Endodermal cell (in vitro differentiated cells): ENCODE results near the gene TTC22. TPM values are rescaled to one million over a fixed set of nuclear protein-coding genes. Genes with fewer than 3 reads are reported as not detected.

Experiments used
- DNase-seq: peaks from one replicate; pipeline ENCODE4 v3.0.0-alpha.2; 2017
- H3K27ac ChIP-seq: 2 replicates; pipeline ENCODE4 v1.5.1; 2013; ENCODE audit warnings: mild to moderate bottlenecking, low read depth, low read length, moderate library complexity
- H3K27me3 ChIP-seq: 2 replicates; pipeline ENCODE4 v1.6.1; 2013; ENCODE audit warnings: mild to moderate bottlenecking, low read length, moderate library complexity; ENCODE audit not compliant: insufficient read depth, control insufficient read depth, poor library complexity, severe bottlenecking
- H3K36me3 ChIP-seq: 2 replicates; pipeline ENCODE4 v1.7.0; 2013; ENCODE audit warnings: mild to moderate bottlenecking, low read length, moderate library complexity; ENCODE audit not compliant: control insufficient read depth, insufficient read depth
- H3K4me1 ChIP-seq: one replicate; pipeline ENCODE4 v1.7.0; 2013; ENCODE audit warnings: low read length; ENCODE audit not compliant: control insufficient read depth, insufficient read depth
- H3K4me3 ChIP-seq: 2 replicates; pipeline ENCODE4 v1.5.1; 2013; ENCODE audit warnings: mild to moderate bottlenecking, low read length, moderate library complexity
- H3K9ac ChIP-seq: 2 replicates; pipeline ENCODE4 v1.6.1; 2013; ENCODE audit warnings: mild to moderate bottlenecking, low read length, moderate library complexity; ENCODE audit not compliant: poor library complexity, severe bottlenecking; ENCODE audit errors: extremely low read depth
- H3K9me3 ChIP-seq: 2 replicates; pipeline ENCODE4 v1.6.1; 2013; ENCODE audit warnings: mild to moderate bottlenecking, low read length, moderate library complexity; ENCODE audit not compliant: control insufficient read depth
- H3K27ac Mint-ChIP-seq: 2 replicates; pipeline ENCODE4 v1.8.0; 2020; ENCODE audit warnings: mixed read lengths
- H3K27me3 Mint-ChIP-seq: 2 replicates; pipeline ENCODE4 v1.8.0; 2021; ENCODE audit warnings: mild to moderate bottlenecking, mixed read lengths; ENCODE audit not compliant: insufficient read depth
- H3K36me3 Mint-ChIP-seq: 2 replicates; pipeline ENCODE4 v1.8.0; 2020; ENCODE audit warnings: low read depth, mixed read lengths
- H3K4me1 Mint-ChIP-seq: 2 replicates; pipeline ENCODE4 v1.8.0; 2020; ENCODE audit warnings: mixed read lengths
- H3K4me3 Mint-ChIP-seq: 2 replicates; pipeline ENCODE4 v1.8.0; 2020; ENCODE audit warnings: mild to moderate bottlenecking, moderate library complexity, mixed read lengths
- H3K9me3 Mint-ChIP-seq: 2 replicates; pipeline ENCODE4 v1.8.0; 2020; ENCODE audit warnings: mild to moderate bottlenecking, mixed read lengths
- WGBS, 2 experiments: methylation state at CpG; one replicate each; pipeline versions ENCODE4 v1.1.5 to v1.1.7; 2013; ENCODE audit warnings: missing lambda C conversion rate in 2 of 2, mixed read lengths in 1 of 2; ENCODE audit not compliant: insufficient coverage in 1 of 2, insufficient read length in 1 of 2; 5-methylcytosine and 5-hydroxymethylcytosine counted together
- total RNA-seq, 2 donors: library from RNA; stranded (reverse); fragmentation: NEBNext Ultra II Directional in 1 of 2; extraction: Animal tissue kit (Norgen Biotek cat#: 25700) in 1 of 2; gene quantifications; 2 replicates in 1 of 2; 3 replicates in 1 of 2; pipeline ENCODE4 v1.2.1, GENCODE V29; 2021
- TF ChIP-seq, protein P1 (sequence below): fragments of 200-600 bp; sonication (generic); conservative IDR thresholded peaks from 2 replicates; pipeline ENCODE4 v1.5.0; 2021; ENCODE audit warnings: antibody characterized with exemption, mild to moderate bottlenecking

The TTC22 gene
- total RNA-seq, 2 donors from 2014 or later = 0.44 to 0.53 TPM

DNA sequence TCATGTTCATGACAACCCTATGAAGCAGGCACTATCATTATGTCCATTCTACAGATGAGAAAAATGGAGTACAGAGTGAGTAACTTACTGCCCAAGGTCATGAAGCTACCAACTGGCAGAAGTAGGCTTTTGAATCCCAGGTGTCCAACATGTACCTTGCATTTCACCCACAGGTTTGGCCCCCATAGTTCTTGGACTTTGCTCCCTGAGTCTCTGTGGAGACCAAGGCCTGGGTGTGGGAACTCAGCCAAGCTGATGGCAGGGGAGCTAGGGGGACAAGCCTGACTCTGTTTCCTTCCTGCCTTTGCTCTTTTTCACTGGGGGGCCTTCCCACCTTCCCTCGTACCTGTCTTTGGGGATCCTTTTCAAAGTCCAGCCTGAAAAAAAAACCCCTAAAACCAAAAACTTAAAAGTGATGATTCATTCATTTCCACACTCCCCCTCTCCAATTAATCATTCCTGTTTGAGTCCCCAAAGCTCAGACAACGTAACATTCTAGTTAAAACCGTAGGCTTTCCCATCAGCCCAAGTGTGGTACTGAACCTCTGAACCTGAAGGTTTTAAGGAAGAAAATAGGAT, 8.5 kb upstream of the TTC22 start:
- H3K27ac Mint-ChIP-seq = no peak overlapping the region
- TF ChIP-seq, protein P1, sequence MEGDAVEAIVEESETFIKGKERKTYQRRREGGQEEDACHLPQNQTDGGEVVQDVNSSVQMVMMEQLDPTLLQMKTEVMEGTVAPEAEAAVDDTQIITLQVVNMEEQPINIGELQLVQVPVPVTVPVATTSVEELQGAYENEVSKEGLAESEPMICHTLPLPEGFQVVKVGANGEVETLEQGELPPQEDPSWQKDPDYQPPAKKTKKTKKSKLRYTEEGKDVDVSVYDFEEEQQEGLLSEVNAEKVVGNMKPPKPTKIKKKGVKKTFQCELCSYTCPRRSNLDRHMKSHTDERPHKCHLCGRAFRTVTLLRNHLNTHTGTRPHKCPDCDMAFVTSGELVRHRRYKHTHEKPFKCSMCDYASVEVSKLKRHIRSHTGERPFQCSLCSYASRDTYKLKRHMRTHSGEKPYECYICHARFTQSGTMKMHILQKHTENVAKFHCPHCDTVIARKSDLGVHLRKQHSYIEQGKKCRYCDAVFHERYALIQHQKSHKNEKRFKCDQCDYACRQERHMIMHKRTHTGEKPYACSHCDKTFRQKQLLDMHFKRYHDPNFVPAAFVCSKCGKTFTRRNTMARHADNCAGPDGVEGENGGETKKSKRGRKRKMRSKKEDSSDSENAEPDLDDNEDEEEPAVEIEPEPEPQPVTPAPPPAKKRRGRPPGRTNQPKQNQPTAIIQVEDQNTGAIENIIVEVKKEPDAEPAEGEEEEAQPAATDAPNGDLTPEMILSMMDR = no peak
- H3K27ac ChIP-seq = no peak overlapping the region
- 90% methylated on average over 3 of the region's 3 CpGs; no CpG with 5 or more reads in 1 of the 2 experiments for WGBS, 2 experiments
- peak; percentile 26 for DNase-seq
- no peak overlapping the region for H3K4me3 Mint-ChIP-seq
- H3K36me3 ChIP-seq = no peaks in the 10 kb centered on the region
- H3K9ac ChIP-seq = no peak overlapping the region
- H3K27me3 ChIP-seq = no peaks in the 10 kb centered on the region
- no peaks in the 10 kb centered on the region for H3K9me3 Mint-ChIP-seq
- H3K27me3 Mint-ChIP-seq = peaks cover 4% of the 10 kb centered on the region
- no peaks in the 10 kb centered on the region for H3K36me3 Mint-ChIP-seq
- peaks cover 10% of the 10 kb centered on the region for H3K4me1 Mint-ChIP-seq
- H3K9me3 ChIP-seq = no peaks in the 10 kb centered on the region
- no peak overlapping the region for H3K4me3 ChIP-seq
- no peaks in the 10 kb centered on the region for H3K4me1 ChIP-seq

GRCh38 chr1:54808443-54809207, 7.5 kb upstream of the TTC22 start:
- H3K27ac Mint-ChIP-seq = no peak overlapping the region
- Histone ChIP-seq H3K4me3 (no peak overlapping the region), H3K9ac (no peak overlapping the region), H3K36me3 (no peaks in the 10 kb centered on the region), H3K27ac (no peak overlapping the region), H3K27me3 (no peaks in the 10 kb centered on the region), H3K9me3 (no peaks in the 10 kb centered on the region), H3K4me1 (no peaks in the 10 kb centered on the region)
- H3K4me1 Mint-ChIP-seq = peaks cover 5% of the 10 kb centered on the region
- whole genome bisulfite sequencing, 2 experiments = 52 to 80% methylated on average over 3 to 12 of the region's 12 CpGs
- no peaks in the 10 kb centered on the region for H3K9me3 Mint-ChIP-seq
- H3K4me3 Mint-ChIP-seq = no peak overlapping the region
- no peaks in the 10 kb centered on the region for H3K36me3 Mint-ChIP-seq
- H3K27me3 Mint-ChIP-seq = peaks cover 9% of the 10 kb centered on the region
- DNase-seq = peak; percentile 75
- TF ChIP-seq, protein P1 = peak; percentile 55

GRCh38 chr1:54807756-54808155, 6.6 kb upstream of the TTC22 start:
- DNase-seq = no peak
- TF ChIP-seq, protein P1 = no peak
- no peak overlapping the region for H3K27ac ChIP-seq
- WGBS, 2 experiments = 74 to 86% methylated on average over 2 to 7 of the region's 7 CpGs
- no peak overlapping the region for H3K4me3 ChIP-seq
- peaks cover 14% of the 10 kb centered on the region for H3K27me3 Mint-ChIP-seq
- H3K36me3 ChIP-seq = no peaks in the 10 kb centered on the region
- peaks cover 5% of the 10 kb centered on the region for H3K27me3 ChIP-seq
- H3K9ac ChIP-seq = no peak overlapping the region
- no peaks in the 10 kb centered on the region for H3K36me3 Mint-ChIP-seq
- no peaks in the 10 kb centered on the region for H3K4me1 Mint-ChIP-seq
- no peaks in the 10 kb centered on the region for H3K9me3 Mint-ChIP-seq
- no peak overlapping the region for H3K4me3 Mint-ChIP-seq
- H3K27ac Mint-ChIP-seq = no peak overlapping the region
- H3K9me3 ChIP-seq = no peaks in the 10 kb centered on the region
- H3K4me1 ChIP-seq = no peaks in the 10 kb centered on the region
